ENCODE results near the gene CLEC2A. TPM values are rescaled to one million over a fixed set of nuclear protein-coding genes. Genes with fewer than 3 reads are reported as not detected.
A peak's percentile ranks its signal among the peaks of the same experiment; 100 is the strongest.

CLEC2A gene
- total RNA-seq, 2 experiments from 2014 or later: not detected

DNA sequence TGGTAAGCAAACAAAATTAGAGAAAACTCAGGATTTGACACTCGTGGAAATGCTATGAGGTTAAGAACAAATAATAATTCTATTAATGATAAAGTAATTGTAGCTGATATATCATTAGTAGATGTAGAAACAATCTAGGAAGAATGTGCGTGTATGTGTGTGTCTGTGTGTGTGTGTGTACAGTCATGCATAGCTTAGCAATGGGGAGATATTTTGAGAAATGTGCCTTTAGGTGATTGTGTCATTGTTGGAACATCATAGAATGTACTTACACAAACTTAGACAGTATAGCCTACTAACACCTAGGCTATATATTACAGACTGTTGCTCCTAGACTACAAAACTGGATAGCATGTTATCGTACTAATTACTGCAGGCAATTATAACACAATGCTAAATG, 5.3 kb downstream of the CLEC2A start:
- intact Hi-C loops (cut with micrococcal nuclease; ENCODE audit: unreplicated experiment): loop anchor here (1.0 to 10.0 kb wide), 2 partner anchors 177 to 218 kb away; no protein-coding TSS in a partner anchor

GRCh38 chr12:9925705-9926393, 6.3 kb downstream of the CLEC2A start:
- POLR2A ChIA-PET: interaction anchor here (1.0 to 1.2 kb wide), 2 partner anchors 175 to 179 kb away, joined by 4 to 5 read pairs; no protein-coding TSS in a partner anchor
- H3K36me3 ChIP-seq (ENCODE audit: insufficient read depth, low read length): no peaks in the 10 kb centered on the region
- H4K20me1 ChIP-seq (ENCODE audit: insufficient read depth, low read length): no peaks in the 10 kb centered on the region
- H3K4me1 ChIP-seq (ENCODE audit: insufficient read depth, low read length, poor library complexity, severe bottlenecking): peaks cover 11% of the 10 kb centered on the region
- no peak overlapping the region for H3K27ac ChIP-seq (ENCODE audit: low read depth, low read length, poor library complexity, severe bottlenecking)
- peak; percentile 56 for DNase-seq (ENCODE audit: low spot score)
- intact Hi-C loops (cut with micrococcal nuclease; ENCODE audit: unreplicated experiment): loop anchor here (1.0 to 10.0 kb wide), 3 partner anchors 112 to 219 kb away; no protein-coding TSS in a partner anchor
- CTCF ChIA-PET (ENCODE audit: unreplicated experiment): no interaction called here
- no peak for TF ChIP-seq EZH2phosphoT487 (IDR thresholded peaks at IDR 0.05; ENCODE audit: borderline replicate concordance, low read depth, low read length)
- TF ChIP-seq, protein P1, sequence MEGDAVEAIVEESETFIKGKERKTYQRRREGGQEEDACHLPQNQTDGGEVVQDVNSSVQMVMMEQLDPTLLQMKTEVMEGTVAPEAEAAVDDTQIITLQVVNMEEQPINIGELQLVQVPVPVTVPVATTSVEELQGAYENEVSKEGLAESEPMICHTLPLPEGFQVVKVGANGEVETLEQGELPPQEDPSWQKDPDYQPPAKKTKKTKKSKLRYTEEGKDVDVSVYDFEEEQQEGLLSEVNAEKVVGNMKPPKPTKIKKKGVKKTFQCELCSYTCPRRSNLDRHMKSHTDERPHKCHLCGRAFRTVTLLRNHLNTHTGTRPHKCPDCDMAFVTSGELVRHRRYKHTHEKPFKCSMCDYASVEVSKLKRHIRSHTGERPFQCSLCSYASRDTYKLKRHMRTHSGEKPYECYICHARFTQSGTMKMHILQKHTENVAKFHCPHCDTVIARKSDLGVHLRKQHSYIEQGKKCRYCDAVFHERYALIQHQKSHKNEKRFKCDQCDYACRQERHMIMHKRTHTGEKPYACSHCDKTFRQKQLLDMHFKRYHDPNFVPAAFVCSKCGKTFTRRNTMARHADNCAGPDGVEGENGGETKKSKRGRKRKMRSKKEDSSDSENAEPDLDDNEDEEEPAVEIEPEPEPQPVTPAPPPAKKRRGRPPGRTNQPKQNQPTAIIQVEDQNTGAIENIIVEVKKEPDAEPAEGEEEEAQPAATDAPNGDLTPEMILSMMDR (conservative IDR thresholded peaks at IDR 0.05; ENCODE audit: low read length): peak; percentile 87
- no peak overlapping the region for H3K4me3 ChIP-seq (ENCODE audit: low read depth, low read length, poor library complexity, severe bottlenecking)
- no peak overlapping the region; the same call in 1 of the 2 replicates for H2AFZ ChIP-seq (ENCODE audit: low read length)
- H3K79me2 ChIP-seq (ENCODE audit: insufficient read depth, low read depth, low read length): no peaks in the 10 kb centered on the region
- H3K4me2 ChIP-seq (ENCODE audit: low read length): peak overlapping the region; percentile 17; the same call in 1 of the 2 replicates
- H3K9me3 ChIP-seq (ENCODE audit: low read length): no peaks in the 10 kb centered on the region
- BruUV-seq (replicated peaks): no TSS peak
- no peaks in the 10 kb centered on the region for H3K9me2 ChIP-seq (ENCODE audit: insufficient read depth, low read length)

More for the DNA sequence above, 5.3 kb downstream of the CLEC2A start:
- no peaks in the 10 kb centered on the region for H3K9me3 ChIP-seq (ENCODE audit: low read length)
- no peaks in the 10 kb centered on the region for H3K79me2 ChIP-seq (ENCODE audit: insufficient read depth, low read depth, low read length)
- H3K4me3 ChIP-seq (ENCODE audit: low read depth, low read length, poor library complexity, severe bottlenecking): no peak overlapping the region
- H3K4me2 ChIP-seq (ENCODE audit: low read length): no peak overlapping the region
- BruUV-seq (replicated peaks): no TSS peak
- peaks cover 11% of the 10 kb centered on the region for H3K4me1 ChIP-seq (ENCODE audit: insufficient read depth, low read length, poor library complexity, severe bottlenecking)
- H3K36me3 ChIP-seq (ENCODE audit: insufficient read depth, low read length): no peaks in the 10 kb centered on the region
- H4K20me1 ChIP-seq (ENCODE audit: insufficient read depth, low read length): no peaks in the 10 kb centered on the region
- POLR2A ChIA-PET: no interaction called here
- CTCF ChIA-PET (ENCODE audit: unreplicated experiment): no interaction called here
- no peaks in the 10 kb centered on the region for H3K9me2 ChIP-seq (ENCODE audit: insufficient read depth, low read length)
- no peak overlapping the region for H2AFZ ChIP-seq (ENCODE audit: low read length)
- no peak for TF ChIP-seq EZH2phosphoT487 (IDR thresholded peaks at IDR 0.05; ENCODE audit: borderline replicate concordance, low read depth, low read length)
- TF ChIP-seq, protein P1 (conservative IDR thresholded peaks at IDR 0.05; ENCODE audit: low read length): no peak
- no peak for DNase-seq (ENCODE audit: low spot score)
- H3K27ac ChIP-seq (ENCODE audit: low read depth, low read length, poor library complexity, severe bottlenecking): no peak overlapping the region

DNA sequence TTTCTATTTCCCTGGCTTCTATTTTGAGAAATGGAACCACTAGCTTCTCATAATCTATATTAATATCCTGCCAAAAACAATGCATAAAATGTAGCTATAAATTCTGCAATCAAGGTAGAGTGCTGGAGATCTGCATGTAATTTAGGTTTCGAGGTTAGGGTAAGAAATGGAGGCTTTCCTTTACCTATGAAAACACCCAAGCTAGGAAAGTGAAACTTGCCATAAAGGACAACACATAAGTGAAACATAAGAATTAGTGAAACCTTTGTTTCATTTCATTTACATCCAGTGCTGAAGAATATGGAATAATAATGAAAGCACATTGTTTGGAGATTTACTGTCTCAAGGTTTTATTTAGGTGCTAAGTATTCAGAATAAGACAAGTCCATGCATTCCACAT, 9.7 kb downstream of the CLEC2A start:
- no peaks in the 10 kb centered on the region for H3K4me1 ChIP-seq (ENCODE audit: insufficient read depth, low read length, poor library complexity, severe bottlenecking)
- H4K20me1 ChIP-seq (ENCODE audit: insufficient read depth, low read length): no peaks in the 10 kb centered on the region
- ChIA-PET POLR2A (interaction anchor here (0.7 kb wide), 1 partner anchor 106 kb away, joined by 3 read pairs; no protein-coding TSS in a partner anchor), CTCF (ENCODE audit: unreplicated experiment) (no interaction called here)
- no peaks in the 10 kb centered on the region for H3K36me3 ChIP-seq (ENCODE audit: insufficient read depth, low read length)
- intact Hi-C loops (cut with micrococcal nuclease; ENCODE audit: unreplicated experiment): loop anchor here (10.0 kb wide), 1 partner anchor 222 kb away; no protein-coding TSS in a partner anchor
- H2AFZ ChIP-seq (ENCODE audit: low read length): peak overlapping the region; percentile 13; the same call in 1 of the 2 replicates
- no peaks in the 10 kb centered on the region for H3K9me3 ChIP-seq (ENCODE audit: low read length)
- no peaks in the 10 kb centered on the region for H3K9me2 ChIP-seq (ENCODE audit: insufficient read depth, low read length)
- no peak overlapping the region for H3K27ac ChIP-seq (ENCODE audit: low read depth, low read length, poor library complexity, severe bottlenecking)
- H3K79me2 ChIP-seq (ENCODE audit: insufficient read depth, low read depth, low read length): no peaks in the 10 kb centered on the region
- H3K4me2 ChIP-seq (ENCODE audit: low read length): no peak overlapping the region
- no peak for DNase-seq (ENCODE audit: low spot score)
- BruUV-seq (replicated peaks): no TSS peak
- no peak for TF ChIP-seq EZH2phosphoT487 (IDR thresholded peaks at IDR 0.05; ENCODE audit: borderline replicate concordance, low read depth, low read length)
- H3K4me3 ChIP-seq (ENCODE audit: low read depth, low read length, poor library complexity, severe bottlenecking): no peak overlapping the region

Measured in OCI-LY7 (cell line).